SK-N-SH treated with all-trans-retinoic acid at 6 μM for 48 hours (cell line): ENCODE data around the gene DRG2.

Experiments used
- ATAC-seq: fragments of 200-7000 bp; cut with Tn5 transposase; 3 replicates; pipeline ENCODE4 v1.9.1; 2020; ENCODE audit warnings: mild to moderate bottlenecking, moderate library complexity
- ARNTL ChIP-seq: fragments of 450-650 bp; formaldehyde crosslinking; IDR thresholded peaks from 2 replicates; pipeline ENCODE4 v1.5.0; 2020; ENCODE audit warnings: low read depth, mild to moderate bottlenecking, moderate library complexity, borderline replicate concordance
- BACH2 ChIP-seq: fragments of 250-450 bp; sonication (Bioruptor Pico); IDR thresholded peaks from 2 replicates; pipeline ENCODE4 v1.9.0; 2021; ENCODE audit warnings: mild to moderate bottlenecking, borderline replicate concordance
- CSDC2 ChIP-seq: fragments of 250-450 bp; sonication (Bioruptor Pico); IDR thresholded peaks from 2 replicates; pipeline ENCODE4 v1.5.0; 2020; ENCODE audit warnings: mild to moderate bottlenecking, moderate library complexity
- ESRRG ChIP-seq: fragments of 250-450 bp; sonication (Bioruptor Pico); IDR thresholded peaks from 2 replicates; pipeline ENCODE4 v1.6.1; 2021; ENCODE audit warnings: mild to moderate bottlenecking
- GLIS3 ChIP-seq: fragments of 250-450 bp; sonication (Bioruptor Pico); IDR thresholded peaks from 2 replicates; pipeline ENCODE4 v1.5.0; 2020; ENCODE audit warnings: mild to moderate bottlenecking, moderate library complexity
- ISL1 ChIP-seq: fragments of 250-450 bp; sonication (Bioruptor Pico); IDR thresholded peaks from 2 replicates; pipeline ENCODE4 v2.1.2; 2022; ENCODE audit warnings: mild to moderate bottlenecking, moderate library complexity
- OSR1 ChIP-seq: fragments of 250-450 bp; sonication (Bioruptor Pico); IDR thresholded peaks from 2 replicates; pipeline ENCODE4 v1.8.0; 2022; ENCODE audit warnings: moderate library complexity, mild to moderate bottlenecking, inconsistent platforms
- PPARA ChIP-seq: fragments of 250-450 bp; sonication (Bioruptor Pico); IDR thresholded peaks from 2 replicates; pipeline ENCODE4 v1.5.0; 2020; ENCODE audit warnings: mild to moderate bottlenecking, borderline replicate concordance
- RARB ChIP-seq: fragments of 250-450 bp; sonication (Bioruptor Pico); IDR thresholded peaks from 2 replicates; pipeline ENCODE4 v1.8.0; 2021; ENCODE audit warnings: mild to moderate bottlenecking, moderate library complexity
- SNAI2 ChIP-seq: fragments of 250-450 bp; sonication (Bioruptor Pico); IDR thresholded peaks from 2 replicates; pipeline ENCODE4 v1.5.0; 2020; ENCODE audit warnings: mild to moderate bottlenecking, moderate library complexity
- TCF4 ChIP-seq: fragments of 250-450 bp; sonication (Bioruptor Pico); IDR thresholded peaks from 2 replicates; pipeline ENCODE4 v1.8.0; 2021; ENCODE audit warnings: mild to moderate bottlenecking, moderate library complexity, borderline replicate concordance
- TOX ChIP-seq: fragments of 250-450 bp; sonication (Bioruptor Pico); IDR thresholded peaks from 2 replicates; pipeline ENCODE4 v1.8.0; 2021; ENCODE audit warnings: mild to moderate bottlenecking, moderate library complexity, borderline replicate concordance
- ZC3H10 ChIP-seq: fragments of 250-450 bp; sonication (Bioruptor Pico); IDR thresholded peaks from 2 replicates; pipeline ENCODE4 v1.5.1; 2021; ENCODE audit warnings: mild to moderate bottlenecking, moderate library complexity
- ZFP3 ChIP-seq: fragments of 250-450 bp; sonication (Bioruptor Pico); IDR thresholded peaks from 2 replicates; pipeline ENCODE4 v1.5.0; 2020; ENCODE audit warnings: mild to moderate bottlenecking, moderate library complexity
- ZFP30 ChIP-seq: fragments of 450-650 bp; formaldehyde crosslinking; IDR thresholded peaks from 2 replicates; pipeline ENCODE4 v1.5.0; 2022; ENCODE audit warnings: mild to moderate bottlenecking, moderate library complexity
- ZNF565 ChIP-seq: fragments of 450-650 bp; formaldehyde crosslinking; conservative IDR thresholded peaks from 2 replicates; pipeline ENCODE4 v1.5.0; 2020; ENCODE audit warnings: low read depth, mild to moderate bottlenecking, moderate library complexity
- ZNF70 ChIP-seq: fragments of 450-650 bp; formaldehyde crosslinking; IDR thresholded peaks from 2 replicates; pipeline ENCODE4 v1.5.0; 2020; ENCODE audit warnings: mild to moderate bottlenecking, moderate library complexity
- ZNF8 ChIP-seq: fragments of 450-650 bp; formaldehyde crosslinking; IDR thresholded peaks from 2 replicates; pipeline ENCODE4 v1.5.0; 2020; ENCODE audit warnings: mild to moderate bottlenecking, moderate library complexity
- TF ChIP-seq, protein P1 (sequence below): fragments of 250-450 bp; sonication (Bioruptor Pico); IDR thresholded peaks from 2 replicates; pipeline ENCODE4 v1.8.0; 2020; ENCODE audit warnings: mild to moderate bottlenecking, moderate library complexity, borderline replicate concordance
- TF ChIP-seq, protein P2 (sequence below): fragments of 250-450 bp; sonication (Bioruptor Pico); IDR thresholded peaks from 2 replicates; pipeline ENCODE4 v1.5.1; 2021; ENCODE audit warnings: mild to moderate bottlenecking, moderate library complexity
- TF ChIP-seq, protein P3 (sequence below): fragments of 250-450 bp; sonication (Bioruptor Pico); IDR thresholded peaks from 2 replicates; pipeline ENCODE4 v1.5.1; 2020; ENCODE audit warnings: low read depth, mild to moderate bottlenecking, moderate library complexity
- TF ChIP-seq, protein P4 (sequence below): fragments of 250-450 bp; sonication (Bioruptor Pico); IDR thresholded peaks from 2 replicates; pipeline ENCODE4 v1.8.0; 2021; ENCODE audit warnings: low read depth, mild to moderate bottlenecking, moderate library complexity, borderline replicate concordance
- TF ChIP-seq, protein P5 (sequence below): fragments of 250-450 bp; sonication (Bioruptor Pico); IDR thresholded peaks from 2 replicates; pipeline ENCODE4 v1.5.0; 2020; ENCODE audit warnings: mild to moderate bottlenecking, moderate library complexity

Gene DRG2

DNA sequence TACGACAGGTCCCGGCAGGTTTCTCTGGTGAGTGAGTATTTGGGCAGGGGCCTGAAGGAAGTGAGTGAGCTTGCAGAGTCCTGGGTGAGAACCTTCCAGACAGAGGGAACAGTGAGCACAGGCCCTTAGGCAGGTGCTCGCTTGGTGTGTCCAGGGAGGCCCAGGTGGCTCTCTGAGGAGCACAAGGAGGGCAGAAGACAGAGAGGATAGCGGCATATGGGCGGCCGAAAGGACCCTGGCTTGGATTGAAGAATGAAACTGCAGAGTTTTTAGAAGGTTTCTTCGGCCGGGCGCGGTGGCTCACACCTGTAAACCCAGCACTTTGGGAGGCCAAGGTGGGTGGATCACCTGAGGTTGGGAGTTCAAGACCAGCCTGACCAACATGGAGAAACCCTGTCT is 6.7 kb downstream of the DRG2 start:
- ATAC-seq = no peak

DNA sequence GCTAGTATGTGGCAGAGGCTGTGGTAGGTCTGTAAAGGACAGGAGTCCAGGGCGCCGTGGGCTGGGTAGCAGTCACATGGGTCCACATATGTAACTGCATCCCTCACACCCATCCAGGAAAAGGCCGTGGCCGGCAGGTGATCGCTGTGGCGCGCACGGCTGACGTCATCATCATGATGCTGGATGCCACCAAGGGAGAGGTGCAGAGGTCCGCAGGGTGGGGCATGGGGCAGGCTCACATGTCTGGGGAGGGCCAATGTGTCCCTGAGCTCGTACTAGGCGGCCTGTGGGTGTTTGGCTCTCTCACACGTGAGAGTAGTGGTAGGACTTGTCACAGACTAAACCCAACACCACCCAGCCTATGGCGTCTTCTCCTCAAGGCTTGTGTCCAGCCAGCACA is 11.8 kb downstream of the DRG2 start:
- ATAC-seq = no peak
- TF ChIP-seq ARNTL (CRISPR knock-in tag) = no peak
- TF ChIP-seq OSR1 = no peak
- no peak for TF ChIP-seq ZFP30 (CRISPR knock-in tag)
- TF ChIP-seq TCF4 = no peak

More for the DNA sequence above, 6.7 kb downstream of the DRG2 start:
- no peak for TF ChIP-seq SNAI2
- TF ChIP-seq BACH2 = no peak
- TF ChIP-seq, protein P1, sequence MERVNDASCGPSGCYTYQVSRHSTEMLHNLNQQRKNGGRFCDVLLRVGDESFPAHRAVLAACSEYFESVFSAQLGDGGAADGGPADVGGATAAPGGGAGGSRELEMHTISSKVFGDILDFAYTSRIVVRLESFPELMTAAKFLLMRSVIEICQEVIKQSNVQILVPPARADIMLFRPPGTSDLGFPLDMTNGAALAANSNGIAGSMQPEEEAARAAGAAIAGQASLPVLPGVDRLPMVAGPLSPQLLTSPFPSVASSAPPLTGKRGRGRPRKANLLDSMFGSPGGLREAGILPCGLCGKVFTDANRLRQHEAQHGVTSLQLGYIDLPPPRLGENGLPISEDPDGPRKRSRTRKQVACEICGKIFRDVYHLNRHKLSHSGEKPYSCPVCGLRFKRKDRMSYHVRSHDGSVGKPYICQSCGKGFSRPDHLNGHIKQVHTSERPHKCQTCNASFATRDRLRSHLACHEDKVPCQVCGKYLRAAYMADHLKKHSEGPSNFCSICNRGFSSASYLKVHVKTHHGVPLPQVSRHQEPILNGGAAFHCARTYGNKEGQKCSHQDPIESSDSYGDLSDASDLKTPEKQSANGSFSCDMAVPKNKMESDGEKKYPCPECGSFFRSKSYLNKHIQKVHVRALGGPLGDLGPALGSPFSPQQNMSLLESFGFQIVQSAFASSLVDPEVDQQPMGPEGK (CRISPR knock-in tag) = no peak
- no peak for TF ChIP-seq ZFP30 (CRISPR knock-in tag)
- TF ChIP-seq ZNF8 (CRISPR knock-in tag) = no peak
- no peak for TF ChIP-seq TOX (CRISPR knock-in tag)
- TF ChIP-seq PPARA (CRISPR knock-in tag) = no peak
- no peak for TF ChIP-seq RARB (CRISPR knock-in tag)
- no peak for TF ChIP-seq ISL1
- TF ChIP-seq, protein P2, sequence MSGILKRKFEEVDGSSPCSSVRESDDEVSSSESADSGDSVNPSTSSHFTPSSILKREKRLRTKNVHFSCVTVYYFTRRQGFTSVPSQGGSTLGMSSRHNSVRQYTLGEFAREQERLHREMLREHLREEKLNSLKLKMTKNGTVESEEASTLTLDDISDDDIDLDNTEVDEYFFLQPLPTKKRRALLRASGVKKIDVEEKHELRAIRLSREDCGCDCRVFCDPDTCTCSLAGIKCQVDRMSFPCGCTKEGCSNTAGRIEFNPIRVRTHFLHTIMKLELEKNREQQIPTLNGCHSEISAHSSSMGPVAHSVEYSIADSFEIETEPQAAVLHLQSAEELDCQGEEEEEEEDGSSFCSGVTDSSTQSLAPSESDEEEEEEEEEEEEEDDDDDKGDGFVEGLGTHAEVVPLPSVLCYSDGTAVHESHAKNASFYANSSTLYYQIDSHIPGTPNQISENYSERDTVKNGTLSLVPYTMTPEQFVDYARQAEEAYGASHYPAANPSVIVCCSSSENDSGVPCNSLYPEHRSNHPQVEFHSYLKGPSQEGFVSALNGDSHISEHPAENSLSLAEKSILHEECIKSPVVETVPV (CRISPR knock-in tag) = no peak
- no peak for TF ChIP-seq CSDC2 (CRISPR knock-in tag)
- no peak for TF ChIP-seq GLIS3 (CRISPR knock-in tag)
- TF ChIP-seq ZFP3 (CRISPR knock-in tag) = no peak
- TF ChIP-seq ZNF565 (CRISPR knock-in tag) = no peak

DNA sequence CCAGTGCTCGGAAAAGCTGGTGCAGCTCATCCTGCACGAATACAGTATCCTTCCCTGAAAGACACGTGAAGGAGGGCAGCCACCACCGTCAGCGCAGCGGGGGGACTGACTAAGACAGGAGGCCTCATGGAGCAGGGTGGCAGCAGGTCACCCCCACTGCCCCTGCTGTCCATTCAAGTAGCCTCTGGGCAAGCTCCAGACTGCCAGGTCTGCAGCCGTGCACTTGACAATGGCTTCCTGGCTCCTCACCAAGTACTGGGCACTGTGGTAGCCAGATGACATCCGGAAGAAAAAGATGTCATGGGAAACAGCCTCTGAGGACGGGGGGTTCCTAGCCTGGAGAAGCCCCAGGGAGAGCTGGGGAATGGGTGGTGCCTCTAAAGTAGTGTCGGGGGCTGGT is 12.9 kb downstream of the DRG2 start:
- no peak; the same call in 2 of the 3 replicates for ATAC-seq

More for the DNA sequence above, 12.9 kb downstream of the DRG2 start:
- TF ChIP-seq, protein P3, sequence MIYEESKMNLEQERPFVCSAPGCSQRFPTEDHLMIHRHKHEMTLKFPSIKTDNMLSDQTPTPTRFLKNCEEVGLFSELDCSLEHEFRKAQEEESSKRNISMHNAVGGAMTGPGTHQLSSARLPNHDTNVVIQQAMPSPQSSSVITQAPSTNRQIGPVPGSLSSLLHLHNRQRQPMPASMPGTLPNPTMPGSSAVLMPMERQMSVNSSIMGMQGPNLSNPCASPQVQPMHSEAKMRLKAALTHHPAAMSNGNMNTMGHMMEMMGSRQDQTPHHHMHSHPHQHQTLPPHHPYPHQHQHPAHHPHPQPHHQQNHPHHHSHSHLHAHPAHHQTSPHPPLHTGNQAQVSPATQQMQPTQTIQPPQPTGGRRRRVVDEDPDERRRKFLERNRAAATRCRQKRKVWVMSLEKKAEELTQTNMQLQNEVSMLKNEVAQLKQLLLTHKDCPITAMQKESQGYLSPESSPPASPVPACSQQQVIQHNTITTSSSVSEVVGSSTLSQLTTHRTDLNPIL (CRISPR knock-in tag) = no peak
- TF ChIP-seq ZNF8 (CRISPR knock-in tag) (no peak), TCF4 (no peak), OSR1 (no peak), ZFP3 (CRISPR knock-in tag) (no peak), ZNF70 (CRISPR knock-in tag) (no peak), ZC3H10 (no peak), ISL1 (no peak), ZFP30 (CRISPR knock-in tag) (no peak), ZNF565 (CRISPR knock-in tag) (no peak), BACH2 (no peak), ESRRG (no peak)
- TF ChIP-seq, protein P4, sequence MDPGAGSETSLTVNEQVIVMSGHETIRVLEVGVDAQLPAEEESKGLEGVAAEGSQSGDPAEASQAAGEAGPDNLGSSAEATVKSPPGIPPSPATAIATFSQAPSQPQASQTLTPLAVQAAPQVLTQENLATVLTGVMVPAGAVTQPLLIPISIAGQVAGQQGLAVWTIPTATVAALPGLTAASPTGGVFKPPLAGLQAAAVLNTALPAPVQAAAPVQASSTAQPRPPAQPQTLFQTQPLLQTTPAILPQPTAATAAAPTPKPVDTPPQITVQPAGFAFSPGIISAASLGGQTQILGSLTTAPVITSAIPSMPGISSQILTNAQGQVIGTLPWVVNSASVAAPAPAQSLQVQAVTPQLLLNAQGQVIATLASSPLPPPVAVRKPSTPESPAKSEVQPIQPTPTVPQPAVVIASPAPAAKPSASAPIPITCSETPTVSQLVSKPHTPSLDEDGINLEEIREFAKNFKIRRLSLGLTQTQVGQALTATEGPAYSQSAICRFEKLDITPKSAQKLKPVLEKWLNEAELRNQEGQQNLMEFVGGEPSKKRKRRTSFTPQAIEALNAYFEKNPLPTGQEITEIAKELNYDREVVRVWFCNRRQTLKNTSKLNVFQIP (CRISPR knock-in tag) = no peak
- TF ChIP-seq, protein P1 (CRISPR knock-in tag) = no peak
- TF ChIP-seq, protein P5, sequence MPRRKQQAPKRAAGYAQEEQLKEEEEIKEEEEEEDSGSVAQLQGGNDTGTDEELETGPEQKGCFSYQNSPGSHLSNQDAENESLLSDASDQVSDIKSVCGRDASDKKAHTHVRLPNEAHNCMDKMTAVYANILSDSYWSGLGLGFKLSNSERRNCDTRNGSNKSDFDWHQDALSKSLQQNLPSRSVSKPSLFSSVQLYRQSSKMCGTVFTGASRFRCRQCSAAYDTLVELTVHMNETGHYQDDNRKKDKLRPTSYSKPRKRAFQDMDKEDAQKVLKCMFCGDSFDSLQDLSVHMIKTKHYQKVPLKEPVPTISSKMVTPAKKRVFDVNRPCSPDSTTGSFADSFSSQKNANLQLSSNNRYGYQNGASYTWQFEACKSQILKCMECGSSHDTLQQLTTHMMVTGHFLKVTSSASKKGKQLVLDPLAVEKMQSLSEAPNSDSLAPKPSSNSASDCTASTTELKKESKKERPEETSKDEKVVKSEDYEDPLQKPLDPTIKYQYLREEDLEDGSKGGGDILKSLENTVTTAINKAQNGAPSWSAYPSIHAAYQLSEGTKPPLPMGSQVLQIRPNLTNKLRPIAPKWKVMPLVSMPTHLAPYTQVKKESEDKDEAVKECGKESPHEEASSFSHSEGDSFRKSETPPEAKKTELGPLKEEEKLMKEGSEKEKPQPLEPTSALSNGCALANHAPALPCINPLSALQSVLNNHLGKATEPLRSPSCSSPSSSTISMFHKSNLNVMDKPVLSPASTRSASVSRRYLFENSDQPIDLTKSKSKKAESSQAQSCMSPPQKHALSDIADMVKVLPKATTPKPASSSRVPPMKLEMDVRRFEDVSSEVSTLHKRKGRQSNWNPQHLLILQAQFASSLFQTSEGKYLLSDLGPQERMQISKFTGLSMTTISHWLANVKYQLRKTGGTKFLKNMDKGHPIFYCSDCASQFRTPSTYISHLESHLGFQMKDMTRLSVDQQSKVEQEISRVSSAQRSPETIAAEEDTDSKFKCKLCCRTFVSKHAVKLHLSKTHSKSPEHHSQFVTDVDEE (CRISPR knock-in tag) = no peak
